Naive thymus-derived CD8-positive, alpha-beta T cell (primary cell): ENCODE results near the gene JMJD4. TPM values are rescaled to one million over a fixed set of nuclear protein-coding genes. Genes with fewer than 3 reads are reported as not detected.

Experiments
- ATAC-seq, 2 donors: fragments of 150-1000 bp; cut with Tn5 transposase in 1 of 2; sonication (Bioruptor Pico), chemical (Tn5 transposase) in 1 of 2; 1 replicate in 1 of 2; 2 replicates in 1 of 2; pipeline ENCODE4 v1.10.0; 2021; ENCODE audit warnings: mild to moderate bottlenecking in 2 of 2, moderate library complexity in 2 of 2
- POLR2A ChIA-PET: fragments of 350-600 bp; sonication (Branson Sonifier 250); formaldehyde crosslinking; loops from one replicate; lab custom pipeline; 2021; ENCODE audit warnings: antibody characterized with exemption; lab: Charles Lee
- DNase-seq, 10 donors: peaks; one replicate each; pipeline versions ENCODE4 v3.0.0 to v3.0.0-alpha.2; 2020 to 2022
- H3K27ac Mint-ChIP-seq, 10 donors: one replicate each; pipeline ENCODE4 v1.8.0; 2020 to 2022; ENCODE audit warnings: mild to moderate bottlenecking in 10 of 10, mixed read lengths in 10 of 10, moderate library complexity in 4 of 10, inconsistent platforms in 1 of 10
- H3K27me3 Mint-ChIP-seq, 5 donors: one replicate each; pipeline ENCODE4 v1.8.0; 2021 to 2022; ENCODE audit warnings: mixed read lengths in 5 of 5
- H3K36me3 Mint-ChIP-seq, 3 donors: one replicate each; pipeline ENCODE4 v1.8.0; 2020 to 2022; ENCODE audit warnings: mixed read lengths in 3 of 3, mild to moderate bottlenecking in 2 of 3, inconsistent platforms in 1 of 3
- H3K4me1 Mint-ChIP-seq, 4 donors: one replicate each; pipeline ENCODE4 v1.8.0; 2021 to 2022; ENCODE audit warnings: mixed read lengths in 4 of 4
- H3K4me3 Mint-ChIP-seq, 10 donors: one replicate each; pipeline ENCODE4 v1.8.0; 2020 to 2022; ENCODE audit warnings: mild to moderate bottlenecking in 10 of 10, mixed read lengths in 10 of 10, moderate library complexity in 6 of 10, inconsistent platforms in 1 of 10
- H3K9me3 Mint-ChIP-seq, 9 donors: one replicate each; pipeline ENCODE4 v1.8.0; 2020 to 2022; ENCODE audit warnings: mixed read lengths in 9 of 9, mild to moderate bottlenecking in 3 of 9, inconsistent platforms in 1 of 9, moderate library complexity in 1 of 9
- polyA plus RNA-seq, 3 donors: library from polyadenylated mRNA; unstranded; fragments of 300-500 nt; fragmentation: Illumina TruSeq; gene quantifications; one replicate each; pipeline ENCODE4 v1.2.3, GENCODE V29; 2021
- total RNA-seq, 8 experiments: library from RNA in 2 of 8; stranded (reverse) in 2 of 8; gene quantifications; one replicate each; pipeline ENCODE4 v1.2.3 and lab custom pipeline; 2021 to 2026

Gene JMJD4
- total and polyA plus RNA-seq, 5 experiments from 2014 or later, result 27.1 to 37.9 (median 31.9) TPM

DNA sequence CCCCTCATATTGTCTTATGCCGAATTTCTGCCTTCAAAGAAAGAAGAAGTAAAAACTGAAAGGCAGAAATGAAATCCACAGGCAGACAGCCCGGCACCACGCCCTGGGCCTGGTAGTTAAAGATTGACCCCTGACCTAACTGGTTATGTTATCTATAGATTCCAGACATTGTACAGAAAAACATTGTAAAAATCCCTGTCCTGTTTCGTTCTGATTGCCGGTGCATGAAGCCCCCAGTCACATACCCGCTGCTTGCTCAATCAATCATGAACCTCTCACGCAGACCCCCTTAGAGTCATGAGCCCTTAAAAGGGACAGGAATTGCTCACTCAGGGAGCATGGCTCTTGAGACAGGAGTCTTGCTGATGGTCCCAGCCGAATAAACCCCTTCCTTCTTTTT, 49.3 kb downstream of the JMJD4 start:
- H3K27me3 Mint-ChIP-seq, result no peaks in the 10 kb centered on the region
- H3K36me3 Mint-ChIP-seq, result peaks cover 5 to 70% (median 34%) of the 10 kb centered on the region in 3 donors
- no peak for DNase-seq
- POLR2A ChIA-PET, result no interaction called here
- peaks cover 21 to 100% (median 57%) of the 10 kb centered on the region in 9 donors for H3K9me3 Mint-ChIP-seq
- no peak for ATAC-seq
- H3K4me3 Mint-ChIP-seq, result no peak overlapping the region
- peak overlapping the region in 1 of 10 donors; percentile 60 for H3K27ac Mint-ChIP-seq
- no peaks in the 10 kb centered on the region for H3K4me1 Mint-ChIP-seq

Other genes with a start within 250 kb of the JMJD4 start
- gene ZNF678, start 171.7 kb downstream of the JMJD4 start, total RNA-seq, result 10 to 100 TPM; 10.8 to 11.8 TPM
- 1 to 10 TPM; 4.0 to 6.0 (median 5.7) TPM for gene ZNF678, start 171.7 kb downstream of the JMJD4 start, polyA plus RNA-seq
- gene SNAP47, start 133 bp upstream of the JMJD4 start, total RNA-seq, result 10 to 100 TPM; 25.0 to 25.6 TPM
- gene SNAP47, start 133 bp upstream of the JMJD4 start, polyA plus RNA-seq, result 10 to 100 TPM; 40.0 to 46.6 (median 40.8) TPM
- gene PRSS38, start 80.4 kb upstream of the JMJD4 start, total RNA-seq, result not detected
- not detected for gene PRSS38, start 80.4 kb upstream of the JMJD4 start, polyA plus RNA-seq
- not detected for gene WNT9A, start 212.6 kb upstream of the JMJD4 start, total RNA-seq
- gene WNT9A, start 212.6 kb upstream of the JMJD4 start, polyA plus RNA-seq, result not detected